ENCODE measurements around the gene CENPF.

DNA sequence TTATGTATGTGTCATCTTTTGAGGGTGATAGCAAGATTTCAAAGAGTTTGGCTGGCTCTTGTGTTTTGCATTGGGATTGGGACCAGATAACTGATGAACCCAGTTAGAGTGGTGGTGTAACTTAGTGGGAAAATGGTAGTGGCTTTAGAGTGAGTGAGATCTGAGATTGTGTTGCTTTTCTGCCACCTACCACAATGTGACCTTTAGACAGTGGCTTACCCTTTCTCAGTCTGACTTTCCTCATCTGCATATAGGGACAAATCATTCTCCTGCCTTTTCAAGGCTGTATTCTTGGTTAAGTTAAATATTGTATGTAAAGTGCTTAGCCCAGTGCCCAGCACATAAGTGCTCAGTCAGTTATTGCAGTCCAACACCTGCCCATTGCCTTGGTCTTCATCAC, 31.3 kb downstream of the CENPF start:
- TF ChIP-seq, protein P1, sequence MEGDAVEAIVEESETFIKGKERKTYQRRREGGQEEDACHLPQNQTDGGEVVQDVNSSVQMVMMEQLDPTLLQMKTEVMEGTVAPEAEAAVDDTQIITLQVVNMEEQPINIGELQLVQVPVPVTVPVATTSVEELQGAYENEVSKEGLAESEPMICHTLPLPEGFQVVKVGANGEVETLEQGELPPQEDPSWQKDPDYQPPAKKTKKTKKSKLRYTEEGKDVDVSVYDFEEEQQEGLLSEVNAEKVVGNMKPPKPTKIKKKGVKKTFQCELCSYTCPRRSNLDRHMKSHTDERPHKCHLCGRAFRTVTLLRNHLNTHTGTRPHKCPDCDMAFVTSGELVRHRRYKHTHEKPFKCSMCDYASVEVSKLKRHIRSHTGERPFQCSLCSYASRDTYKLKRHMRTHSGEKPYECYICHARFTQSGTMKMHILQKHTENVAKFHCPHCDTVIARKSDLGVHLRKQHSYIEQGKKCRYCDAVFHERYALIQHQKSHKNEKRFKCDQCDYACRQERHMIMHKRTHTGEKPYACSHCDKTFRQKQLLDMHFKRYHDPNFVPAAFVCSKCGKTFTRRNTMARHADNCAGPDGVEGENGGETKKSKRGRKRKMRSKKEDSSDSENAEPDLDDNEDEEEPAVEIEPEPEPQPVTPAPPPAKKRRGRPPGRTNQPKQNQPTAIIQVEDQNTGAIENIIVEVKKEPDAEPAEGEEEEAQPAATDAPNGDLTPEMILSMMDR (IDR thresholded peaks at IDR 0.05; ENCODE audit: poor library complexity, severe bottlenecking) = no peak
- TF ChIP-seq RAD21 (conservative IDR thresholded peaks at IDR 0.05) (no peak), EP300 (conservative IDR thresholded peaks at IDR 0.05; ENCODE audit: poor library complexity, severe bottlenecking) (no peak), EZH2 (IDR thresholded peaks at IDR 0.05; ENCODE audit: borderline replicate concordance, insufficient read depth, low read length, poor library complexity, severe bottlenecking) (no peak), SMC3 (conservative IDR thresholded peaks at IDR 0.05; ENCODE audit: poor library complexity) (no peak), POLR2AphosphoS5 (IDR thresholded peaks at IDR 0.05) (no peak)
- TF ChIP-seq, protein P2, sequence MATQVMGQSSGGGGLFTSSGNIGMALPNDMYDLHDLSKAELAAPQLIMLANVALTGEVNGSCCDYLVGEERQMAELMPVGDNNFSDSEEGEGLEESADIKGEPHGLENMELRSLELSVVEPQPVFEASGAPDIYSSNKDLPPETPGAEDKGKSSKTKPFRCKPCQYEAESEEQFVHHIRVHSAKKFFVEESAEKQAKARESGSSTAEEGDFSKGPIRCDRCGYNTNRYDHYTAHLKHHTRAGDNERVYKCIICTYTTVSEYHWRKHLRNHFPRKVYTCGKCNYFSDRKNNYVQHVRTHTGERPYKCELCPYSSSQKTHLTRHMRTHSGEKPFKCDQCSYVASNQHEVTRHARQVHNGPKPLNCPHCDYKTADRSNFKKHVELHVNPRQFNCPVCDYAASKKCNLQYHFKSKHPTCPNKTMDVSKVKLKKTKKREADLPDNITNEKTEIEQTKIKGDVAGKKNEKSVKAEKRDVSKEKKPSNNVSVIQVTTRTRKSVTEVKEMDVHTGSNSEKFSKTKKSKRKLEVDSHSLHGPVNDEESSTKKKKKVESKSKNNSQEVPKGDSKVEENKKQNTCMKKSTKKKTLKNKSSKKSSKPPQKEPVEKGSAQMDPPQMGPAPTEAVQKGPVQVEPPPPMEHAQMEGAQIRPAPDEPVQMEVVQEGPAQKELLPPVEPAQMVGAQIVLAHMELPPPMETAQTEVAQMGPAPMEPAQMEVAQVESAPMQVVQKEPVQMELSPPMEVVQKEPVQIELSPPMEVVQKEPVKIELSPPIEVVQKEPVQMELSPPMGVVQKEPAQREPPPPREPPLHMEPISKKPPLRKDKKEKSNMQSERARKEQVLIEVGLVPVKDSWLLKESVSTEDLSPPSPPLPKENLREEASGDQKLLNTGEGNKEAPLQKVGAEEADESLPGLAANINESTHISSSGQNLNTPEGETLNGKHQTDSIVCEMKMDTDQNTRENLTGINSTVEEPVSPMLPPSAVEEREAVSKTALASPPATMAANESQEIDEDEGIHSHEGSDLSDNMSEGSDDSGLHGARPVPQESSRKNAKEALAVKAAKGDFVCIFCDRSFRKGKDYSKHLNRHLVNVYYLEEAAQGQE (IDR thresholded peaks at IDR 0.05; ENCODE audit: borderline replicate concordance) = no peak

Data from neural cell (in vitro differentiated cells).